HepG2 (cell line): ENCODE results near the gene PTGER3. TPM values are rescaled to one million over a fixed set of nuclear protein-coding genes. Genes with fewer than 3 reads are reported as not detected.

Experiments
- ATAC-seq: fragments of 200-7000 bp; cut with Tn5 transposase; 3 replicates; pipeline ENCODE4 v1.9.1; 2020; ENCODE audit warnings: mild to moderate bottlenecking, moderate library complexity
- BruUV-seq: library from RNA; stranded (reverse); fragments of 400-500 nt; replicated peaks from 2 replicates; lab custom pipeline; 2021; lab: Mats Ljungman, UMichigan
- CTCF ChIA-PET: fragments of 300-600 bp; formaldehyde crosslinking; extraction: SDS; loops from one replicate; lab custom pipeline; 2021; ENCODE audit warnings: low total read pairs, inconsistent platforms, low intra/inter-chr PET ratio; lab: Yijun Ruan, JAX
- POLR2A ChIA-PET: fragments of 350-600 bp; sonication (Branson Sonifier 250); formaldehyde crosslinking; loops from one replicate; lab custom pipeline; 2020; ENCODE audit warnings: antibody characterized with exemption, inconsistent platforms; lab: Yijun Ruan, JAX
- DNase-seq: peaks from one replicate; pipeline ENCODE4 v3.0.0-alpha.2; 2015; ENCODE audit warnings: low spot score
- FAIRE-seq: peaks from 3 replicates; lab custom pipeline; 2011; peaks lifted over from hg19 to GRCh38; lab: Jason Lieb, UNC
- H2AFZ ChIP-seq: one replicate; pipeline ENCODE4 v1.6.1; 2011; ENCODE audit warnings: low read length, inconsistent platforms
- H3K27ac ChIP-seq: fragments of 300-600 bp; 3 replicates; pipeline ENCODE4 v1.8.0; 2011; ENCODE audit warnings: mixed run types, mild to moderate bottlenecking, mixed read lengths, low read length, inconsistent platforms; ENCODE audit not compliant: insufficient read depth; ENCODE audit errors: extremely low read length
- H3K27me3 ChIP-seq, 2 experiments: fragments of 200-600 bp in 1 of 2; 2 replicates in 1 of 2; 3 replicates in 1 of 2; pipeline versions ENCODE4 v1.6.0 to v1.8.0; 2011; ENCODE audit warnings: low read length in 2 of 2, mild to moderate bottlenecking in 2 of 2, moderate library complexity in 2 of 2, inconsistent platforms in 1 of 2; ENCODE audit not compliant: insufficient read depth in 2 of 2, control insufficient read depth in 1 of 2
- H3K36me3 ChIP-seq, 2 experiments: fragments of 200-600 bp in 1 of 2; replicated peaks in 1 of 2; 2 replicates in 1 of 2; 3 replicates in 1 of 2; pipeline versions ENCODE4 v1.5.1 to v1.8.0; 2011; ENCODE audit warnings: low read length in 2 of 2, inconsistent platforms in 1 of 2; ENCODE audit not compliant: insufficient read depth in 2 of 2, control insufficient read depth in 1 of 2
- H3K4me1 ChIP-seq: 2 replicates; pipeline ENCODE4 v1.5.1; 2012; ENCODE audit warnings: low read length, inconsistent platforms; ENCODE audit not compliant: insufficient read depth
- H3K4me2 ChIP-seq: 2 replicates; pipeline ENCODE4 v1.6.0; 2011; ENCODE audit warnings: low read depth, low read length, inconsistent platforms
- H3K4me3 ChIP-seq, 3 experiments: fragments of 200-600 bp in 1 of 3; sonication (generic), shearing (Covaris generic) in 1 of 3; replicated peaks in 1 of 3; 2 replicates each; pipeline ENCODE4 v1.5.1; 2011 to 2016; ENCODE audit warnings: low read length in 3 of 3, inconsistent platforms in 2 of 3, low read depth in 2 of 3, mild to moderate bottlenecking in 2 of 3, control low read depth in 1 of 3, mixed read lengths in 1 of 3; ENCODE audit not compliant: insufficient read depth in 1 of 3
- H3K79me2 ChIP-seq: one replicate; pipeline ENCODE4 v1.6.1; 2011; ENCODE audit warnings: low read length, inconsistent platforms; ENCODE audit not compliant: insufficient read depth
- H3K9ac ChIP-seq: 2 replicates; pipeline ENCODE4 v1.6.0; 2011; ENCODE audit warnings: mild to moderate bottlenecking, low read depth, low read length, inconsistent platforms; ENCODE audit not compliant: insufficient read depth
- H3K9me3 ChIP-seq: 2 replicates; pipeline ENCODE4 v1.5.1; 2012; ENCODE audit warnings: mild to moderate bottlenecking, low read length
- H4K20me1 ChIP-seq: 2 replicates; pipeline ENCODE4 v1.6.0; 2011; ENCODE audit warnings: inconsistent platforms, mild to moderate bottlenecking, low read length, moderate library complexity; ENCODE audit not compliant: insufficient read depth
- FLYWCH1 ChIP-seq: sonication (generic); formaldehyde crosslinking; IDR thresholded peaks from 2 replicates; pipeline ENCODE4 v1.8.1; 2023; ENCODE audit warnings: mild to moderate bottlenecking, missing genetic modification reagents
- HMGXB3 ChIP-seq: sonication (generic); formaldehyde crosslinking; IDR thresholded peaks from 2 replicates; pipeline ENCODE4 v1.4.0; 2020; ENCODE audit warnings: missing genetic modification reagents, borderline replicate concordance
- PREB ChIP-seq: sonication (generic); formaldehyde crosslinking; IDR thresholded peaks from 2 replicates; pipeline ENCODE4 v1.4.0; 2020; ENCODE audit warnings: missing genetic modification reagents
- SMAD3 ChIP-seq: sonication (generic); formaldehyde crosslinking; IDR thresholded peaks from 2 replicates; pipeline ENCODE4 v1.4.0; 2020; ENCODE audit warnings: missing genetic modification reagents
- ZNF773 ChIP-seq: sonication (generic); formaldehyde crosslinking; IDR thresholded peaks from 2 replicates; pipeline ENCODE4 v1.4.0; 2020; ENCODE audit warnings: missing genetic modification reagents, borderline replicate concordance
- ZNF879 ChIP-seq: sonication (generic); formaldehyde crosslinking; IDR thresholded peaks from 2 replicates; pipeline ENCODE4 v1.8.1; 2023; ENCODE audit warnings: missing genetic modification reagents
- WGBS: methylation state at CpG from one replicate; pipeline ENCODE4 v1.1.6; 2017; ENCODE audit warnings: low lambda C conversion rate; 5-methylcytosine and 5-hydroxymethylcytosine counted together
- in situ Hi-C: cut with HindIII; loops from 2 replicates; pipeline ENCODE4 v1.10.0; 2017; ENCODE audit warnings: low pct_unique_long_range_greater_than_20kb; ENCODE audit not compliant: extremely low pct_ligation_motif_present
- intact Hi-C: fragments of 100-400 bp; cut with micrococcal nuclease; formaldehyde crosslinking; loops from one replicate; pipeline ENCODE4 v1.10.0; 2022; ENCODE audit not compliant: unreplicated experiment
- polyA plus RNA-seq, 8 experiments: library from polyadenylated mRNA; depleted of rRNA in 3 of 8; stranded (reverse) in 7 of 8; unstranded in 1 of 8; fragments of >200 nt; fragmentation: Illumina TruSeq in 4 of 8; extraction: Trizol in 4 of 8; gene quantifications; 2 replicates each; pipeline versions ENCODE4 v1.2.1 to v1.2.3, GENCODE V29; 2011 to 2016; ENCODE audit warnings: low read depth in 4 of 8, missing spikeins in 1 of 8, mixed read lengths in 1 of 8; ENCODE audit not compliant: insufficient read depth in 1 of 8
- total RNA-seq, 5 experiments: library from RNA; depleted of rRNA; stranded (reverse); fragments of >200 nt; fragmentation: Illumina TruSeq; extraction: Trizol; gene quantifications; 2 replicates each; pipeline ENCODE4 v1.2.3, GENCODE V29; 2016; ENCODE audit warnings: low read depth in 1 of 5

PTGER3 gene
- total and polyA plus RNA-seq, 2 of the 13 experiments (the other 11 are each of a cell fraction or from before 2014, with no cell fraction given): 0.01 TPM; not detected in 1

DNA sequence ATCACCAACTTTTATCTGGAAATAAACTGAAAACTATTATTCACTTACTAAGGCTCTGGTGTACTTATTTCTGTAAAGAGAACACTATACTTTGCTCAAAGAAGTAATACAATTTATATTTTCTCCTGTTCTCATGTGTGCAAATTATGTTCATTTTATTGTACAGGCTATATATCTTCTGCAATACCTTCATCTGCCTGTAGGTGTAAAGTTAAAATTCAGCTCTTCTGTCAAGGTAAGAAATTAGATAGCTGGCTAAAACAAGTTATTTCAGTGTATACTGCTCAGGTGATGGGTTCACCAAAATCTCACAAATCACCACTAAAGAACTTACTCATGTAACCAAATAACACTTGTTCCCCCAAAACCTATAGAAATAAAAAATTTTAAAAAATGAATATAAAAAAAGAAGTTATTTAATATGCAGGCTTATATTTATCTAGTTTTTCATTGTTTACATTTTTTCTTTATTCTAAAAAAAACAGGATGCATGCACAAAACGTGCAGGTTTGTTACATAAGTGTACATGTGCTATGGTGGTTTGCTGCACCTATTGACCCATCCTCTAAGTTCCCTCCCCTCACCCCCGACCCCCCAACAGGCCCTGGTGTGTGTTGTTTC, 81.5 kb downstream of the PTGER3 start:
- no peak for TF ChIP-seq HMGXB3 (CRISPR knock-in tag)
- no peak for TF ChIP-seq FLYWCH1 (CRISPR knock-in tag)
- no peak for TF ChIP-seq ZNF879 (CRISPR knock-in tag)
- TF ChIP-seq ZNF773: no peak
- TF ChIP-seq PREB (CRISPR knock-in tag): no peak
- no peak for TF ChIP-seq SMAD3
- TF ChIP-seq, all 625 proteins: peak for 0
- 0% methylated on average over 2 of the region's 2 CpGs for WGBS
- Histone ChIP-seq H3K9me3 (no peaks in the 10 kb centered on the region), H3K9ac (no peak overlapping the region), H3K27me3 (no peaks in the 10 kb centered on the region), H3K27ac (no peak overlapping the region), H3K4me1 (no peaks in the 10 kb centered on the region), H3K36me3 (no peaks in the 10 kb centered on the region), H3K79me2 (no peaks in the 10 kb centered on the region), H4K20me1 (no peaks in the 10 kb centered on the region), H3K4me2 (no peak overlapping the region), H3K4me3 (no peak overlapping the region), H2AFZ (no peak overlapping the region)
- DNase-seq (peak; percentile 10), ATAC-seq (no peak), FAIRE-seq (peak; percentile 36)
- POLR2A ChIA-PET: no interaction called here
- no TSS peak for BruUV-seq
- CTCF ChIA-PET: no interaction called here
- intact Hi-C loops (no loop called here), in situ Hi-C loops (no loop called here)
